DMS 273 (cell line): Measurements from ENCODE around the gene RGMA.
"Not testable (repeated sequence)": the region's sequence is repeated elsewhere in the genome, so short reads cannot be mapped to it uniquely, and the experiment has no call there.

ENCODE experiments used
- DNase-seq: peaks from one replicate; lab custom pipeline; 2025; ENCODE audit not compliant: unreplicated experiment; lab: John Stamatoyannopoulos, UW

RGMA gene

GRCh38 chr15:93067649-93068085 is 21.3 kb downstream of the RGMA start:
- no peak for DNase-seq

GRCh38 chr15:93066834-93067648 is 22.0 kb downstream of the RGMA start:
- no peak for DNase-seq

- DNase-seq, result no peak
Measured at GRCh38 chr15:93066224-93066681, 22.8 kb downstream of the RGMA start.

GRCh38 chr15:93065641-93066045 is 23.4 kb downstream of the RGMA start:
- DNase-seq, result no peak

- DNase-seq, result no peak
Measured at GRCh38 chr15:93063796-93064690, 25.0 kb downstream of the RGMA start.

GRCh38 chr15:93063262-93063671 is 25.7 kb downstream of the RGMA start:
- DNase-seq, result no peak

GRCh38 chr15:93062628-93063261 is 26.3 kb downstream of the RGMA start:
- DNase-seq, result not testable (repeated sequence)

GRCh38 chr15:93060336-93061248 is 28.4 kb downstream of the RGMA start:
- no peak for DNase-seq

GRCh38 chr15:93059442-93059841 is 29.6 kb downstream of the RGMA start:
- DNase-seq, result no peak

- DNase-seq, result no peak
Measured at GRCh38 chr15:93058904-93059427, 30.0 kb downstream of the RGMA start.

GRCh38 chr15:93058128-93058527 is 30.9 kb downstream of the RGMA start:
- no peak for DNase-seq

GRCh38 chr15:93057618-93058017 is 31.4 kb downstream of the RGMA start:
- no peak for DNase-seq

GRCh38 chr15:93056836-93057235 is 32.2 kb downstream of the RGMA start:
- DNase-seq, result no peak

GRCh38 chr15:93055211-93055610 is 33.8 kb downstream of the RGMA start:
- no peak for DNase-seq

- peak; percentile 61 for DNase-seq
Measured at GRCh38 chr15:93052090-93052879, 36.7 kb downstream of the RGMA start.

- DNase-seq, result no peak
Measured at GRCh38 chr15:93051236-93052089, 37.5 kb downstream of the RGMA start.

GRCh38 chr15:93050648-93051047 is 38.4 kb downstream of the RGMA start:
- no peak for DNase-seq

- no peak for DNase-seq
Measured at GRCh38 chr15:93049914-93050578, 39.0 kb downstream of the RGMA start.
